SK-MEL-5 (cell line): Measurements from ENCODE around the gene ZC3HAV1. TPM values are rescaled to one million over a fixed set of nuclear protein-coding genes. Genes with fewer than 3 reads are reported as not detected.
"Not testable (repeated sequence)": the region's sequence is repeated elsewhere in the genome, so short reads cannot be mapped to it uniquely, and the experiment has no call there.

Experiments used
- DNase-seq: peaks from one replicate; pipeline ENCODE4 v3.0.0-alpha.2; 2016; ENCODE audit warnings: low read depth, low spot score
- in situ Hi-C: cut with HindIII; loops from 2 replicates; pipeline ENCODE4 v1.10.0; 2016; ENCODE audit warnings: low sequenced_read_pairs, high pct_unique_total_duplicates, low pct_unique_long_range_greater_than_20kb
- total RNA-seq: library from RNA; depleted of rRNA; stranded (reverse); fragments of >200 nt; shearing (Covaris generic); gene quantifications from 2 replicates; pipeline ENCODE4 v1.2.3, GENCODE V29; 2014

The ZC3HAV1 gene
- total RNA-seq, 1 experiment from 2014 or later: 40.8 TPM

- no peak for DNase-seq
Measured at GRCh38 chr7:139043823-139044812, 65.4 kb downstream of the ZC3HAV1 start.

GRCh38 chr7:139041378-139042085 lies 68.0 kb downstream of the ZC3HAV1 start:
- DNase-seq: peak; percentile 18
- in situ Hi-C loops: no loop called here

More at GRCh38 chr7:139043823-139044812, 65.4 kb downstream of the ZC3HAV1 start:
- in situ Hi-C loops: no loop called here

- in situ Hi-C loops: no loop called here
- no peak for DNase-seq
Measured at GRCh38 chr7:139038691-139039090, 70.8 kb downstream of the ZC3HAV1 start.

- in situ Hi-C loops: no loop called here
Measured at GRCh38 chr7:139036901-139037300, 72.6 kb downstream of the ZC3HAV1 start.

GRCh38 chr7:139035586-139036353 lies 73.8 kb downstream of the ZC3HAV1 start, which contains the start of gene ZC3HAV1L:
TSS of gene ZC3HAV1L (minus strand) at chr7:139036042. CDS start at chr7:139036017, 25 bp downstream.
- DNase-seq: peak; percentile 81
- in situ Hi-C loops: no loop called here

More at GRCh38 chr7:139036901-139037300, 72.6 kb downstream of the ZC3HAV1 start:
- no peak for DNase-seq

- in situ Hi-C loops: no loop called here
- peak; percentile 38 for DNase-seq
Measured at GRCh38 chr7:139034855-139035585, 74.5 kb downstream of the ZC3HAV1 start.

GRCh38 chr7:139034336-139034735 lies 75.2 kb downstream of the ZC3HAV1 start:
- in situ Hi-C loops: no loop called here
- no peak for DNase-seq

- in situ Hi-C loops: no loop called here
- DNase-seq: no peak
Measured at GRCh38 chr7:139033346-139034114, 76.0 kb downstream of the ZC3HAV1 start.

- in situ Hi-C loops: no loop called here
- DNase-seq: no peak
Measured at GRCh38 chr7:139032473-139032872, 77.0 kb downstream of the ZC3HAV1 start.

- in situ Hi-C loops: no loop called here
- DNase-seq: no peak
Measured at GRCh38 chr7:139029353-139029752, 80.2 kb downstream of the ZC3HAV1 start.

GRCh38 chr7:139026551-139026950 lies 83.0 kb downstream of the ZC3HAV1 start:
- no peak for DNase-seq
- in situ Hi-C loops: no loop called here

- in situ Hi-C loops: not testable (repeated sequence)
Measured at GRCh38 chr7:139025861-139026260, 83.7 kb downstream of the ZC3HAV1 start.

GRCh38 chr7:139023076-139023475 lies 86.4 kb downstream of the ZC3HAV1 start:
- in situ Hi-C loops: no loop called here
- DNase-seq: peak; percentile 58

More at GRCh38 chr7:139025861-139026260, 83.7 kb downstream of the ZC3HAV1 start:
- not testable (repeated sequence) for DNase-seq

GRCh38 chr7:139022286-139022685 lies 87.2 kb downstream of the ZC3HAV1 start:
- DNase-seq: no peak
- in situ Hi-C loops: no loop called here

GRCh38 chr7:139018910-139019309 lies 90.6 kb downstream of the ZC3HAV1 start:
- DNase-seq: peak; percentile 90
- in situ Hi-C loops: no loop called here

GRCh38 chr7:139016931-139017511 lies 92.5 kb downstream of the ZC3HAV1 start:
- peak; percentile 90 for DNase-seq
- in situ Hi-C loops: no loop called here
